Fibroblast of skin of scalp (primary cell): ENCODE data around the gene GLIS2.

Source experiments
- DNase-seq: peaks from one replicate; pipeline ENCODE4 v3.0.0-alpha.2; 2013

The GLIS2 gene

DNA sequence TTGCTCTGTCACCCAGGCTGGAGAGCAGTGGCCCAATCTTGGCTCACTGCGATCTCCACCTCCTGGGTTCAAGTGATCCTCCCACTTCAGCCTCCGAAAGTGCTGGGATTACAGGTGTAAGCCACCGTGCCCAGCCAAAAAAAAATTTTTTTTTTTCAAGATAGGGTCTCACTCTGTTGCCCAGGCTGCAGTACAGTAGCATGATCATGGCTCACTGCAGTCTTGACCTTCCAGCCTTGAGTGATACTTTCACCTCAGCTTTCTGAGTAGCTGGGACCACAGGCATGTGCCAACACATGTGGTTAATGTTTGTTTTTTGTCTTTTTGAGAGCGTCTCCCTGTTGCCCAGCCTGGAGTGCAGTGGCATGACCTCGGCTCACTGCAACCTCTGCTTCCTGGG, 37.0 kb downstream of the GLIS2 start:
- DNase-seq, result no peak

DNA sequence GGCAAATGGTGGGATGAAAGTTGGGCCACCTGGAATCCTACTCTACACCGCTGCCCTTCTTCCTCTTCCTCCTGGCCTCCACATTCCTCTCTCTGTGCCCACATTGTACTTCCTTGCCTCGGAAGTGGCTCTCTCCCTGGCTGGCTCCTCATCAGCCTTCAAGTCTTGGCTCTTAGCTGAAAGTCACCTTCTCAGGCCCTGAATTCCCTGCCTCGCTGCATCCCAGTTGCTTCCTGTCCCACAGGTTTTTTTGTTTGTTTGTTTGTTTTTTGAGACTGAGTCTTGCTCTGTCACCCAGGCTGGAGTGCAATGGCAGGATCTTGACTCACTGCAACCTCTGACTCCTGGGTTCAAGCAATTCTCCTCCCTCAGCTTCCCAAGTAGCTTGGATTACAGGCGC, 37.8 kb downstream of the GLIS2 start:
- DNase-seq, result no peak

DNA sequence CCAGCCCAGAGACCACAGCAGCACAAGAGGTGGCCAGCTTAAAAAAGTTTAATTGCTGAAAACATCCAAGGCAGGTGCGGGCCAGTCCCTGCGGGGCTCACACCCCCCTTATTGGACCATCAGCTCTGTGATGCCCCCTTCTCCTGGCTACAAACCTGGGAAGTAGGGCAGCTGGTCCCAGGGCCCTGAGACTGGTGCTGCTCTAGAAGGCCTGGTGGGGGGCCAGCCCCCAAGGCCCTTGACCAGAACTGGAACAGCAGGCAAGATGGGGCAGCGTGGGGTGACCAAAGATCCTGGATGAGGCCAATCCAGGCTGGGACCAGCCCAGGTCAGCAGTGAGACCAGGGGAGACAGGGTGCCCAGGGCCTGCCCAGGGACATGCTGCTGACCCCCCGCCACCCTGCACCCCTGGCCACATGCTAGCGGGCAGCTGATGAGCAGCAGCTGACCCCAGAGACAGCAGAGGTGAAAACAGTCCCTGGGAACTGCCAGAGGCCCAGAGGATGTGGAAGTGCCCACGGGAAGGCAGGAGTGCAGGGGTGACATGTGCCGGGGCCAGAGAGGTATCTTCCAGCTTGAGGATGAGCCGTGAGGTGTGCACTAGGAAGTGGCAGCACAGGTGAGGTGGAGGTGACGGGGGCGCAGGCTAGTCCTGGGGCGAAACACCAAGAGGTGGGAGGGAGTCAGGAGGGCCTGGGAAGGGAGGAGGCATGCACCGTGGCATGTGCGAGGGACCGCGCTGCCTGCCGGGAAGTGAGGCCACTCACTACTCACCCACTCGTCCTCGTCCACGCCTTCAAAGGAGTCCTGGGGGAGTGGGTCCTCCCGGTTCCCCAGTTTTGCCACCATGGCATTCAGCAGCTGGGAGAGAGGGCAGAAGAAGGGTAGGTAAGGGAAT, 38.9 kb downstream of the GLIS2 start:
- DNase-seq, result no peak

DNA sequence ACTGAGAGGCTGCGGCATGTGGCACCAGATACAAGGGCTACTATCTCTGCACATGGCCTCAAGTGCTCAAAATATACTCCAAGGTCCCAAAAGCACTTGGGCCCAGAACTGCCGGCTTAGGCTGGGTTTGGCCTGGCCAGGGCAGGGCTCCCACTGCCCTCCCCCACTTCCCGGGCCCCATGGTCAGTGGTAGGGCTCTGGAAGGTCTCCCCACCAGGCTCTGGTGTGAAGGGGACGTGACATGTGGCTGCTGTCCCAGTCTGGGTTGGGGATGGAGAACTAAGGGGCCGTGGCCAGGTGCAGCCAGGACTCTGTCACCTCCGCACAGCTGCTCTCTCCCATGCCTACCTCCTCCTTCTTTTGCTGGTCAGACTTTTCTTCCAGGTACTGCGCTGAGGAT, 41.0 kb downstream of the GLIS2 start:
- no peak for DNase-seq

DNA sequence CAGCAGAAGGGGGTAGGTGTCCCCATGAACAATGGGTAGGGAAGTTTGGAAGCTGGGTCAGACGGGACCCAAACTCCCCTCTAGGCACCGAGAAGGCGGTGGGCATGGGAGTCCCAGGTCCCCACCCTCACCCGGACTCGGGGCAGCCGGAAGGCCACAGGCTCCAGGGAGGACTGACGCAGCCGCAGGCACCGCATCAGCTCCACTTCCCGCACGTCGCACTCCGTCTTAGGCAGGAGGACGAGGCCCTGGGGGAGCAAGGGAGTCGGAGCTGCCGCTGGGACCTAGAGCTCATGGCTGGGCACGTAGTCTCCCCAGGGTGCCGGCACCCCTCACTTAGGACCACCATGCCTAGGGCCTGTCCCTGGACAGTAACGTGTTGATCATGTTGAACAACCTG, 42.4 kb downstream of the GLIS2 start:
- DNase-seq, result no peak

DNA sequence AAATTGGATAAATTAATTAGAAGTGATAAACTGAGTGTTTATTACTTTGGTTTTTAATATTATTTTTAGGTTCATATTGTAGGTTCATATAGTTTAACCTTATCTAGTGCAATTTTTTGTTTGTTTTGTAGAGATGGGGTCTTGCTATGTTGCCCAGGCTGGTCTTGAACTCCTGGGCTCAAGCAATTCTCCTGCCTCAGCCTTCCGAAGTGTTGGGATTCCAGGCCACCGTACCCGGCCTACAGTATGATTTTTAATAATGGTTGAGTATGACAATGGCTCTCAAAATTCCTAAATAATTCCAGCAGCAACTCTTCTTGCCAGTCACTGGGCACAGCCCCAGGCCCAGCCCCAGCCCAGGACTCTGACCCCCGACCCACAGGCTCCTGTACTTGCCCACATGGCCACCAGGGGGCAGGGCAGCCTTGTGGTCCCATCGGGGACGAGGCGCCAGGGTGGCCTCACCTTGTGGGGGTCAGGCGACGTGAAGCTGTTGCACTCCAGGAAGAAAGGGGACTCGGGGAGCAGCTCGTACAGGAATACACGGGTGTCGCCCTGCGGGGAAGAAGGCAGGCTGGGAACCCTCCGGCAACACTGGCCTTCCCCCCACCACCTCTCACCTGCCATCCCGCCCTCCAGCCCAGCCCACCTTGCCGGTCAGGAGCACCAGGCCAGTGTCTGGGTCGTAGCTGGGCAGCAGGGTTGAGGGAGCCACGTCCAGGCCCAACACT, 43.1 kb downstream of the GLIS2 start:
- DNase-seq, result peak; percentile 46

DNA sequence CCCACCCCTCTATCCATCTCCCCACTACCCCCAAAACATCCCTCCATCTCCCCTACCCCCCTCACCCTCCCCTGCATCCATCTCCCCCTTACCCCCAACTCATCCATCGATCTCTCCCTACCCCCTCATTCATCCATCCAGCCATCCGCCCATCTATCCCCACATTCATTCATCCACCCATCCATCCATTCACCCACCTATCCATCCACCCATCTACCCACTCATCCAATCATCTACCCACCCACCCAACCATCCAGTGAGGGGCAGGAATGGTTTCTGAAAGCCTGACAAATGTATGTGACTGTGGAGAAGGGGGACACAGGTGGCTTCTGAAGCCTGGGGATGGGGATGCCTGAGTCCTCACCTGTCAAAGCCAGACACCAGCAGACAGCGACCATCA, 44.0 kb downstream of the GLIS2 start:
- no peak for DNase-seq

DNA sequence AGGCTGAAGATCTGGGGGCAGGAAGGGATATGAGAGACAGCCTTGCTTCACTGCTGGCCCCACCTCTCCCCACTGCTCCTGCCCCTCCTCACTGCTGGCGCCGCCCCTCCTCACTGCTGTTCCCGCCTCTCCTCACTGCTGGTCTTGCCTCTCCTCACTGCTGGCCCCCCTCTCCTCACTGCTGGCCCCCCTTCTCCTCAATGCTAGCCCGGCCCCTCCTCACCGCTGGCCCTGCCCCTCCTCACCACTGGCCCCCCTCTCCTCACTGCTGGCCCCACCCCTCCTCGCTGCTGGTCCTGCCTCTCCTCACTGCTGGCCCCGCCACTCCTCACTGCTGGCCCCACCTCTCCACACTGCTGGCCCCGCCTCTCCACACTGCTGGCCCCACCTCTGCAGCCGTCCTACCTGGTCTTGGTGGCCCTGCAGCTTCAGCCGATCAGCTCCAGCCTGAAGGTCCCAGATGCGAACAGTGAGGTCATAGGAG, 44.7 kb downstream of the GLIS2 start:
- peak; percentile 41 for DNase-seq

DNA sequence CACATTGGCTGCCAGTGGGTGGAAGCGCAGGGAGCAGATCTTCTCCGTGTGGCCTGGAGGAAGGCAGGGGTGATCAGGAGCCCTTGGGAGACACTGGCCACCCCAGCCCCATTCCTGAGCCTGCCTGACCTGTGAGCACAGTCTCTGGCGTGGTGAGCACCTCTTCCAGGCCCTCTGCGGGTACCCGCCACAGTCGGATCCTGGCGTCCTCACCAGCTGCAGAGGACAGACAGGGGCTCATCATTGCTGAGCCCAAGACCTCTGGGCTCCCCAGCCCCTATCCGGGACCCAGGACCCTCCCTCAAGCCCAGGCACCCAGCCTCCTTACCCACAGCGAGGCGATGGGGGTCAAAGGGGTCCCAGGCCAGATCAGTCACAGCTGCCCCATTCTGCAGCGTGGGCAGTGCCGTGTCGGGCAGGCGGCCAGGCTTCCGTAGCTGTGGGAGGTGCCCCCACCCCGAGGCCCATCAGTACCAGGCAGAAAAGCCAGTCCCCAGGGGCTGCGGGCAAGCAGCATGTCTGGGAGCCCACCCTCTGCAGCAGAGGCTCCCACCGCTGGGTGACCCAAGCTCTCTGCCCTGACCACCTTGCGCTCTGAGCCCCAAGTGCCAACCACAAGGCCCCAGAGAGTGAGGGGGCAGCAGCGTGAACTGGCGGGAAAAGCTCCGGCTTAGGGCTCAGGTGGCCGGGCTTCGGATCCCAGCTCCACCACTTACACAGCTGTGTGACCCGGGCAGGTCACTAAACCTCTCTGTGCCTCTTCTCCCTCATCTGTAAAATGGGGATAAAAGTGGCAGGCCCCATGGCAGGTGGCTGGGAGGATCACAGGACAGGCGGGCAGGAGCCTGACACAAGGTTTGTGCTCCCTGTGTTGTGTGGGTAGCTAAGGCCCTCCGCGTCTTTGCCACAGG, 45.4 kb downstream of the GLIS2 start:
- DNase-seq, result no peak

DNA sequence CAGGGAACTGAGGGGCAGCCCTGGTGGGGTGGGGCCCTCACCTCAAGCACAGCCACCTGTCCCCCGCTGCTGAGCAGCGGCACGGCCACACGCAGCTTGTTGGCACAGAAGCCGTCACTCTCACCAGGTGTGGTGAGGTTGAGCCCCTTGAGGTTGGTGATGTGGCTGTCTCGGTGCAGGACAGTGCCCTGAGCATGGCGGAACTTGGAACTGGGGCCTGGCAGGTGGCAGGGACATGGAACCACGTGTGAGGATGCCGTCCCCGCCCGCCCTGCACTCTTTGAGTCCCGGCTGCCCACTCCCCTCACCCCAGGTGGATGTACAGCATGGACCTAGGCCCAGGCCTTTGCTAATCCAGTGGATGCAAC, 46.1 kb downstream of the GLIS2 start:
- no peak for DNase-seq

DNA sequence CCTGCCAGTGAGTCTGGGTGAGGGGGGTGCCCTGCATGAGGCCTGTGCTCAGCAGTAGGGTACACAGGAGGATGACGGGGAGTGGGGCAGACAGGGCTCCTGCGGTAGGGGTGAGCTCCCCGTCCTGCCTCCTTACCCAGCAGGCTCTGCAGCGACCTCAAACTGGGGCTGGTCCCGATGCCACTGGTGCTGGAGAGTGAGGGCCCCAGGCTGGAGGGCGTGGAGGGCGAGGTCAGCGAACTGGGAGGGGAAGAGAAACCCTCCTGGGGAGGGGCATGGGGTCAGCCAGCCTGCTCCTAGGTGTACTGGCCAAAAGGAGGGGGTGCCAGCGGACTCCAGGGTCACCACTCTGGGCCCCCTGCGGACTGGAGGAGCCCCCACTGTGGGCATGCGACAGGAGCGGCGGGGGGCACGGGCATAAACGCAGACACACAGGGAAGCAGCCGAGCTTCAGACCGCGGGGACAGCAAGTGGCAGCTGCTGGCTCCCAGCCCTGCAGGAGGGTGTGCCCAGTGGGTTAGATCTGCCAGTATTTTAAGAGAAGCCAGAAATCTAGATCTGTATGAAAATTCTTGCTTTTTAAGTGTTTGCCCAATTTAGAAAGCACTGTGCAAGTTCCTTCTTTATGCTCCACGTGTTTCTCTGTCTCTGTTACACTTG, 46.7 kb downstream of the GLIS2 start:
- no peak for DNase-seq

DNA sequence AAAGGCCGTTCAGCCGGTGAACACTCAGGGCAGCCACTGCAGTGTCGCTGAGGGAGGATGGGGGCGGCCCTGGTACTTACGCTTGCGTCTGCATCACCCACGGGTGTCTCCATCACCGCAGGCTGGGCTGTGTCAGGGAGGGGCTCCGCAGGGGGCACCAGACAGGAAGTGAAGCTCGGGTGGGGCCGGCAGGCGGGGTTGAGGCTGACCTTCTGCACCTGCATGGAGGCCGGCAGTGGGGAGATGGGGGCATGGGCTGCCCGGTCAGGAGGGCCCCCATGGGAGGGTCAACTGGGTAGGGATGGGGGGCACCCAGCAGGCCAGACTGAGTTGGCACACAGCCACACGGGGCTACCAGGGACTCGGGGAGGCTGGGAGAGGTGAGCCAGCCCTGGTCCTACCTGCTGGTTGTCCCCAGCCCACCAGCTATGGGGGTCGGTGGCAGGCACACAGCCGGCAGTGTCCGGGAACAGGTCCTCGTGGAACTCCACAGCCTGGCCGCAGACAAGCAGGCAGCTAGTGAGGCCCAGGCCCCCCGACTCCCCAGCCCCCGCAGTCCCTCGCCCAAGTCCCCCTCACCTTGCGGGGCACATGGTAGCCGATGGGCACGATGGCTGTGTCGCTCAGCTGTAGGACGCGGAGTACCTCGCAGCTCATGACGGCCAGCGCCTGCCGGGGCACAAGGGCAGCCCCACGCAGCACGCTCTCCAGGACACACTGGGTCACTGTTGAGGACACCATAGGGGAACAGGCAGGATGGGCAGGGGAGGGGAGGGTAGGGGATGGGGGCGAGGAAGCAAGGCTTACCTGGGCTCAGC, 48.5 kb downstream of the GLIS2 start:
- no peak for DNase-seq

DNA sequence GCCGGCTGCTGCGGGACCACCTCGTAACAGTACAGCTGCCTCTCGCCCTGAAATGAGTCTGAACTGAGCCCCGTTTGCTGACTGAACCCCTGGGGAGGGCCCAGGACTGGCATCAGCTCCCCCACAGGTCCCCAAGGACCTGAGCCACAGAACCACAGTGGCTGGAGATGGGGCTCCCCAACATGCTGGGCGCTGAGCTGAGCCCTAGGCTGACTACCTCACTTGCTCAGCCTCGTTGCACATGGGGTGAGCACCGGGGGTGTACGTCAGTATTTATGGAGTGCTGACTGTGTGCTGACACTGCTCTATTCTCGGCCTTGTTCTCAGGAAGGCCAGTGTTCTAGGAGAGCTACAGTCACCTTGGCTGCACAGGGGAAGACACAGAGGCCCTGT, 49.1 kb downstream of the GLIS2 start:
- no peak for DNase-seq

DNA sequence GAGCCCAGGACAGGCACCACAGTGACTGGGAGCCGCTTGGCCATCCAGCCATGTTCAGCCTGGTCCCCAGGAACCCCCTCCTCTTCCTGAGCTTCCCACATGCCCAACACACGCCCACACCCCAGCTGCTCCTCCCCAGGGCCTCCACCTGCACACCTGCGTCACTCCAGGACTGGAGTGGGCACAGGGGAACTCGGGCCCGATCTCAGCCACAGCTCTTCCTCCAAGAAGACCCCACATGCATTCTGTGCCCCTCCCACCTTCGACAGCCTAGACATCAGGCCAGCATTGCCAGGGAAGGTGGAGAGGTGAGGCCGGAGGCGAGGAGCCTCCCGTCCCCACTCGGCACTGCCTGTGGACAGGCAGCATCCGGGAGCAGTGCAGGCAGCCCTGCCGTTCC, 49.7 kb downstream of the GLIS2 start:
- DNase-seq, result no peak

DNA sequence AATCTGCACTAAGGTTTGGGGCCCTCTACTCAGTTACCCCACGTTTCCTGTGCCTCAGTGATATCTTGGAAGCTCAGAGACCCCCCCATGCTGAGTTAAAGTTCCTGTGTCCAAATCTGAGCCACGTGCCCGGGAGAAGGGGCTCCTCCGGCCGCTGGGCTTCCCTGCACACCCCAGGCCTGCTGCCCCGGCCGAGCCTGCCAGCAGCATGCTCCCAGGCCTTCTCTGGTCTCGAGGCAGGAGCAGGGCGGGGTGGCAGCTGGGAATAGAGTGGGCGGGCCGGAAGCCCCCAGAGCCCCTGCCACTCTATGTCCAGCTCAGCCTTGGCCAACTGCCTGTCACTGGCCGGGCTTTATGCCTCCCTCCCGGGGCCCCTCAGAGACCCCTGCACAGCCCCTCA, 50.1 kb downstream of the GLIS2 start:
- no peak for DNase-seq

DNA sequence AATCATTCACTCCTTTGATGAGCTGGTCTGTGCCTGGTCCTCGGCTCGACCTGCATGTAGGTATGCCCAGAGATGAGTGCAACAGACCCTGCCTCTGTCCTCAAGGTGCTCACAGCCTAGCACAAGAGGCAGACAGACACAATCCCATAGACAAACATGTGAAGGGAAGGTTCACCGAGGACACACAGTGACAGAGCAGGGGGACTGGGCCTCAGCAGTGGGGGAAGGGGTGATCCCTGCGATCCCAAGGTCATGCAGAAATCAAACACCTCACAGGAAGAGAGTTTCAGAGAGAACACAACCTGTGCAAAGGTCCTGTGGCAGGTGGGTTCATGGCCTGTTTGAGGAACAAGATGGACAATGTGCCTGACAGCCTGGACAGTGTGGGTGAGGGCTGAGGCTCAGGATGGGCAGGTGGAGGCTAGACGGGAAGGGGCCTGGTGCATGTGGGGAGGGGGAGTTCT, 51.6 kb downstream of the GLIS2 start:
- DNase-seq, result no peak

DNA sequence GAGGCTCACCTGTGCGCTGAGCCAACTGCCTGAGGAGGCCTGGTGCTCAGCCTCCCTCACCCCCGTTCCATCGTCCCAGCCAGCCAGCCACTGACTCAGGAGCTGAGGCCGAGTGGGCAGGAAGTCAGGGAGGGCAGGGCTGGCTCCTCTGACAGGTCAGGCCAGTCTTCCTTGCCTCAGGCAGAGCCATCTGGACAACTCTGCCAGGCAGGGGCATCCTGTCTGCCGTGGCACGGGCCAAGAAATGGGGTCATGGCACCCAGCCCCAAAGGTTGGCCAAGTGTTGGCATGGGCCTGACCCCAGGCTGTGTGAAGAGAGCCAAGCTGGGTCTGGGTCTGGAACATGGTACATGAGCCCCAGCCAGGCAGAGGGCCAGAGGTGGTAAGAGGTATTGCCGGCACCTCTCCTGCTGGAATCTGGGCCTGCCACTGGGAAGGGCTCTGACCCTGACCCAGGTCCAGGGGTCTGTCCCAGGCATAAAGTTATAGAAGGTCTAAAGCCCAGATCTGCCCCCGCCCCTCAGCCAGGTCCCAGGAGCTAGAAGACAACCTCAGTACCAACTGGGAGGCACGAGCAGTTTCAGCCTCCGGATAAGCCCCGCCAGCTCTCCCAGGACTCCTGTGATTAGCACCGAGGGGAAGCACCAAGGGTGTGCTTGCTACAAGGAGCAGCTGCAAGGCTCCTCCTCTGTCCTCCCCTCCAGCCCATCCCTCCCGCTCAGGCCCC, 53.3 kb downstream of the GLIS2 start:
- DNase-seq, result no peak

DNA sequence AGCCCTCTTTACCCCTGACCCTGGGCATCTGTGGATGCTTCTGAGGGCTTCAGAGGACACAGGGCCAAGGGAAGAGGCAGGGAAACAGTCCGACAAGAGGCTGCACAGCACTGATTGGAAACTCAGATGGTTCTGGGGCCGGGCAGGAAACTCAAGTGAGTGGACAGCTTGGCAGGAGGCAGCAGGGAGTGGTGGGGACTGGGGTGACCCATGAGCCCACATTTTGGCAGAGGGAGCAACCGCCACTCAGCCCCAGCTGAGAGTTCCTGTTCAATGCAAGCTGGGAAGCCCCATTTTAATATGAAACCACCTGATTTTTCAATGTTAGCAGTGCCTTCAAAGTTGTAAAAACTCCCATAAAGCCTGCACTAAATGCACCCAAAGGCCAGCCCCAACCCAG, 54.3 kb downstream of the GLIS2 start:
- no peak for DNase-seq

DNA sequence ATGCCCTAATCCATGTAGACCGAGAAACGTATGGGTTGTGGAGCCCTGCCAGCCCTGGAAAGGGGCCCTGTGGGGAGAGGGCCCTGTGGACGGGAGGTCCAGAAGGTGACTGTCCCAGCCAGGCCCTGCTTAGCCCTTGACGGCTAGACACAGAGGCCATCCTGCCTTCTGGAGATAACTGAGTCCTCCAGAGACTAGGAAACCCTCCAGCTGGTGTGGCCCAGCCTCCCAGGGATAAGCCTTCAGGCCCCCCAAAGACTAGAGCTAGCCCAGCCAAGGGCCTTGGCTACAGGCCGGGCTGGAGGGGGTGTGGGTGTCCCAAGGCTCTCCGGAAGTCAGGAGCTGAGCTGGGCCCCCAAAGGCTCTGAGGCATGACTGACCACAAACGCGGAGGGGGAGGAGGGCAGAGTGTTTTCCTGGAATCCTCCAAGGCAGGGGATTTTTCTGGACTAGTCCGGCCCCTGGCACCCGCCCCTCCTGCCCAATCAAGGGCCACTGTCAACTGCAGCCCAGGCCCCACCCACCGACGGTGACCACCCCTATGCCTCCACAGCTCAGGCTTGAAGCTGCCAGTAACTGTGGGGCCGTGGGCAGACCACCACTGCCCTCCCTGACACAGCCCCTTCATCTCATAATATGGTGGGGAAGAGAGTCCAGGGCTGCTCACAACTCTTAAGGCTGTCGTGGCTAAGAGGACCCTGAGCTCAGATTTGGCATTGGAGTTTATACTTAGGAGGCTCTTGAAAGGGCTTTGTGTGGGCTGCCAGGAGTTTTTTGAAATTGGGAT, 54.9 kb downstream of the GLIS2 start:
- peak; percentile 77 for DNase-seq
